ENCODE data around the gene APP.

The APP gene

GRCh38 chr21:26148071-26148839, 22.3 kb downstream of the APP start:
- no peak for TF ChIP-seq CTCF (IDR thresholded peaks at IDR 0.05; ENCODE audit: extremely low read depth, missing control alignments)
- no peak for DNase-seq (ENCODE audit: low spot score)

DNA sequence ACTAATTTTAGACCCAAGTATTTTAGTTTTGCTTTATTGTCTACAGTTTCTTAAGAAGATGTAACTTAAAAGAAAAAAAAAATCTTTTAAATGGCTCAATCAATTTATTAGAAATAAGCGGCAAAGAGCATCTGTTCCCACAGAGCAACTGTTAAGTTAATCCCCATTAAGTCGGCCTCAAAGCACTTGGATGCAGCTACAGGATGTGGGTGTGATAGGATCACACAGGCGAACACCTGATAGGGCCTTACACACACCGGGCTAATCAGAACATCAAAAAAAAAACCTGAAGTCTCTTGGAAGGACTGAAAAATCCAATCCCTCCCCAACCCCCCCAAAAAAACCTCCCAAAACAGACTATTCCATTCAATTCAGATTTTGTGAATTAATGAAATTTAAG, 23.0 kb downstream of the APP start:
- DNase-seq (ENCODE audit: low spot score): no peak
- TF ChIP-seq CTCF (IDR thresholded peaks at IDR 0.05; ENCODE audit: extremely low read depth, missing control alignments): no peak

- TF ChIP-seq CTCF (IDR thresholded peaks at IDR 0.05; ENCODE audit: extremely low read depth, missing control alignments): no peak
- no peak for DNase-seq (ENCODE audit: low spot score)
Measured at GRCh38 chr21:26146681-26147080, 23.9 kb downstream of the APP start.

GRCh38 chr21:26144031-26144430, 26.5 kb downstream of the APP start:
- TF ChIP-seq CTCF (IDR thresholded peaks at IDR 0.05; ENCODE audit: extremely low read depth, missing control alignments): no peak
- no peak for DNase-seq (ENCODE audit: low spot score)

DNA sequence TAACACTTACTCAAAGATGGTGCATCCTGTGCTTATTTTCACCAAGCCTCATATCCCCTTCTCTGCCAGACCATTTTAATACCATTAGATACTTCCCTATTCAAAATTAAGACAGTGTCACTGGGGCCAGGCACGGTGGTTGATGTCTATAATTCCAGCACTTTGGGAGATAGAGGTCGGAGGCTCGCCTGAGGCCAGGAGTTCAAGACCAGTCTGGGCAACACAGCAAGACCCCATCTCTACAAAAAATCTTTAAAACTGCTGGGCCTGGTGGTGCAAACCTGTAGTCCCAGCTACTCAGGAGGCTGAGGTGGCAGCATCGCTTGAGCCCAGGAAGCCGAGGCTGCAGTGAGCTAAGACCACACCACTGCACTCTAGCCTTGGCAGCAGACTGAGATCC, 28.2 kb downstream of the APP start:
- no peak for DNase-seq (ENCODE audit: low spot score)
- no peak for TF ChIP-seq CTCF (IDR thresholded peaks at IDR 0.05; ENCODE audit: extremely low read depth, missing control alignments)

DNA sequence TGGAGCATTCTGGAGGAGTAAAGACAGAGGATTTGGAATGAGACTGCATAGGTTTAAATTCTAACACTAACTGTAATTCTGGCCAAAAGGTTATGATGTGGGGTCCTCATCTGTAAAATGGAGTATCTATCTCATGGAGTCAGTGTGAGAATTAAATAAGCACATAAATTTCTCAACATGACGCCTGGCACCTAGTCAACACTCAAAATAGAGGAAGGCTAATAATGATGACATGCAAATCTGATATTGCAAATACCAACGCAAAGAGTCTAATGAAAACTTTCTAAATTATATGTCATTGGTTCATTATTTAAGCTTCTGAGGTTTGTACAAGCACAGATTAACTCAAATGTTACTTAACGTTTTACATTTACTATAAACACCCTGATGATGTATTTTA, 29.6 kb downstream of the APP start:
- TF ChIP-seq CTCF (IDR thresholded peaks at IDR 0.05; ENCODE audit: extremely low read depth, missing control alignments): no peak
- no peak for DNase-seq (ENCODE audit: low spot score)

DNA sequence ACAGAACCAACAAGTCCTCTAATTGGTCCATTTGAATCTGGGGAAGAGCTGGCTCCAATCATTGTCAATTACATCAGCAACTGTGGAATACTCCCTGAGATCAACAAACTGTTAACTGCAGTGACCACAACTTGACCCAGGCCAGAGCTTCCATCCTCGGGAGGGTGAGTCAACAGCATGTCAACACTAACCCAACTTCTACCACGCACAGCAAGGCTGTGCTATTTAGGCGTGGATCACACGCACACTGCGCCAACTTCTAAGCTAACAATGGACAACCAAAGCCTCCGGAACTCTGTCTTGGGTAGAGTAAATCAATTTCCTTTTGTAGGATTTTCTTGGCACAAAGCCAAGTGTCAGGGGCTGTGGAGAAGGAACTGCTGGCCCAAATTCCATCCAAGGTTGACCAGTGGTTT, 30.4 kb downstream of the APP start:
- no peak for TF ChIP-seq CTCF (IDR thresholded peaks at IDR 0.05; ENCODE audit: extremely low read depth, missing control alignments)
- DNase-seq (ENCODE audit: low spot score): no peak
